ENCODE measurements around the gene CCDC127. TPM values are rescaled to one million over a fixed set of nuclear protein-coding genes. Genes with fewer than 3 reads are reported as not detected.

Gene CCDC127
- total and polyA plus RNA-seq, 2 donors (not counting 3 experiments of a cell fraction or from before 2014, with no cell fraction given) = 3.4 to 6.3 TPM

GRCh38 chr5:172841-173251 is 45.1 kb downstream of the CCDC127 start:
- dilution Hi-C loops (cut with MboI; ENCODE audit: extremely low pct_ligation_motif_present, low sequenced_read_pairs) = no loop called here
- H3K36me3 ChIP-seq (ENCODE audit: control insufficient read depth in 2 of 2, extremely low read depth in 1 of 2, insufficient read depth in 2 of 2, low read length in 2 of 2) = no peaks in the 10 kb centered on the region
- H4K20me1 ChIP-seq (replicated peaks; ENCODE audit: control insufficient read depth, extremely low read depth, insufficient read depth, low read length) = no peaks in the 10 kb centered on the region
- TF ChIP-seq FOS (IDR thresholded peaks at IDR 0.05; ENCODE audit: borderline replicate concordance, insufficient read depth, low read length) (no peak), POLR2A (IDR thresholded peaks at IDR 0.05; ENCODE audit: low read depth, low read length) (no peak), CTCF (IDR thresholded peaks at IDR 0.05; ENCODE audit: extremely low read depth in 1 of 2, insufficient read depth in 1 of 2, low read depth in 1 of 2, low read length in 2 of 2) (no peak), GATA2 (IDR thresholded peaks at IDR 0.05; ENCODE audit: insufficient read depth, insufficient read length, low read depth, low read length) (no peak), EZH2 (IDR thresholded peaks at IDR 0.05; ENCODE audit: borderline replicate concordance, low read depth, low read length, severe bottlenecking) (no peak)
- TF ChIP-seq, protein P1, sequence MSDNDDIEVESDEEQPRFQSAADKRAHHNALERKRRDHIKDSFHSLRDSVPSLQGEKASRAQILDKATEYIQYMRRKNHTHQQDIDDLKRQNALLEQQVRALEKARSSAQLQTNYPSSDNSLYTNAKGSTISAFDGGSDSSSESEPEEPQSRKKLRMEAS (IDR thresholded peaks at IDR 0.05; ENCODE audit: insufficient read depth, insufficient read length) = no peak
- intact Hi-C loops (cut with micrococcal nuclease) = no loop called here
- DNase-seq (ENCODE audit: low read depth, low spot score) (no peak), FAIRE-seq (no peak)
- H3K4me1 ChIP-seq (ENCODE audit: control insufficient read depth, extremely low read depth, insufficient read depth, low read length) = no peaks in the 10 kb centered on the region
- no TSS peak for BruUV-seq (replicated peaks)
- no peaks in the 10 kb centered on the region for H3K9me1 ChIP-seq (replicated peaks; ENCODE audit: control insufficient read depth, extremely low read depth, insufficient read depth, low read length)
- no peak overlapping the region for H2AFZ ChIP-seq (ENCODE audit: low read depth, low read length)
- no peaks in the 10 kb centered on the region for H3K79me2 ChIP-seq (ENCODE audit: control insufficient read depth, insufficient read depth, low read length)
- H3K4me2 ChIP-seq (ENCODE audit: insufficient read depth, low read length) = no peak overlapping the region
- H3K27me3 ChIP-seq (ENCODE audit: control insufficient read depth in 2 of 2, insufficient read depth in 2 of 2, low read length in 2 of 2) = no peaks in the 10 kb centered on the region
- H3K9me3 ChIP-seq (replicated peaks; ENCODE audit: control insufficient read depth, insufficient read depth, low read length) = no peaks in the 10 kb centered on the region
- H3K27ac ChIP-seq (ENCODE audit: insufficient read depth, low read depth, low read length) = no peak overlapping the region
- ChIA-PET CTCF (interaction anchor here (2.1 kb wide), 1 partner anchor 16 kb away, joined by 7 read pairs; no protein-coding TSS in a partner anchor), POLR2A (no interaction called here)
- no peak overlapping the region for H3K9ac ChIP-seq (replicated peaks; ENCODE audit: extremely low read depth, insufficient read depth, low read length)
- H3K4me3 ChIP-seq (replicated peaks in 1 of 3; ENCODE audit: insufficient read depth in 1 of 3, low read depth in 1 of 3, low read length in 3 of 3) = no peak overlapping the region

All from endothelial cell of umbilical vein (primary cell).